Skeletal muscle tissue (tissue), 4 donors: ENCODE data around the gene IL1F10. TPM values are rescaled to one million over a fixed set of nuclear protein-coding genes. Genes with fewer than 3 reads are reported as not detected.

Experiments used
- H3K27ac ChIP-seq: one replicate; pipeline ENCODE4 v1.7.0; 2013; ENCODE audit warnings: mild to moderate bottlenecking, low read depth, low read length, inconsistent platforms
- H3K27me3 ChIP-seq, 3 donors: one replicate each; pipeline ENCODE4 v1.7.0; 2013; ENCODE audit warnings: low read length in 3 of 3; ENCODE audit not compliant: control insufficient read depth in 3 of 3, insufficient read depth in 3 of 3
- H3K36me3 ChIP-seq, 3 donors: one replicate each; pipeline ENCODE4 v1.7.0; 2013; ENCODE audit warnings: low read length in 3 of 3; ENCODE audit not compliant: control insufficient read depth in 3 of 3, insufficient read depth in 3 of 3
- H3K4me1 ChIP-seq, 3 donors: one replicate each; pipeline ENCODE4 v1.7.0; 2013; ENCODE audit warnings: low read length in 3 of 3, mild to moderate bottlenecking in 3 of 3; ENCODE audit not compliant: control insufficient read depth in 3 of 3, insufficient read depth in 3 of 3
- H3K4me3 ChIP-seq, 3 donors: one replicate each; pipeline ENCODE4 v1.7.0; 2013; ENCODE audit warnings: low read length in 3 of 3
- H3K9ac ChIP-seq, 3 donors: one replicate each; pipeline ENCODE4 v1.7.0; 2013; ENCODE audit warnings: low read length in 3 of 3, mild to moderate bottlenecking in 3 of 3, moderate library complexity in 2 of 3, low read depth in 1 of 3
- H3K9me3 ChIP-seq, 3 donors: one replicate each; pipeline ENCODE4 v1.7.0; 2013; ENCODE audit warnings: low read length in 3 of 3; ENCODE audit not compliant: control insufficient read depth in 3 of 3
- total RNA-seq: library from RNA; depleted of rRNA; stranded (reverse); fragments of >200 nt; gene quantifications from one replicate; pipeline ENCODE4 v1.2.3, GENCODE V29; 2014
- donor health status: Osteomylitis.

Gene IL1F10
- total RNA-seq, 1 donor from 2014 or later = not detected

GRCh38 chr2:113116100-113116958 is 48.6 kb downstream of the IL1F10 start:
- Histone ChIP-seq H3K4me1 (no peaks in the 10 kb centered on the region), H3K27ac (no peak overlapping the region), H3K9me3 (no peaks in the 10 kb centered on the region), H3K27me3 (peaks cover 0 to 4% (median under 1%) of the 10 kb centered on the region in 3 donors), H3K9ac (no peak overlapping the region), H3K36me3 (no peaks in the 10 kb centered on the region), H3K4me3 (no peak overlapping the region)

GRCh38 chr2:113117541-113118262 is 49.9 kb downstream of the IL1F10 start:
- H3K9me3 ChIP-seq = no peaks in the 10 kb centered on the region
- no peaks in the 10 kb centered on the region for H3K36me3 ChIP-seq
- H3K4me1 ChIP-seq = no peaks in the 10 kb centered on the region
- H3K27ac ChIP-seq = no peak overlapping the region
- no peak overlapping the region for H3K9ac ChIP-seq
- H3K4me3 ChIP-seq = no peak overlapping the region
- peaks cover 0 to 4% (median 3%) of the 10 kb centered on the region in 3 donors for H3K27me3 ChIP-seq

GRCh38 chr2:113118263-113118657 is 50.5 kb downstream of the IL1F10 start:
- no peak overlapping the region for H3K9ac ChIP-seq
- no peaks in the 10 kb centered on the region for H3K36me3 ChIP-seq
- H3K27ac ChIP-seq = no peak overlapping the region
- no peaks in the 10 kb centered on the region for H3K4me1 ChIP-seq
- peaks cover 0 to 4% (median 3%) of the 10 kb centered on the region in 3 donors for H3K27me3 ChIP-seq
- no peak overlapping the region for H3K4me3 ChIP-seq
- no peaks in the 10 kb centered on the region for H3K9me3 ChIP-seq

GRCh38 chr2:113119111-113119510 is 51.3 kb downstream of the IL1F10 start:
- H3K9me3 ChIP-seq = no peaks in the 10 kb centered on the region
- H3K9ac ChIP-seq = no peak overlapping the region
- no peaks in the 10 kb centered on the region for H3K4me1 ChIP-seq
- peaks cover 0 to 4% (median 3%) of the 10 kb centered on the region in 3 donors for H3K27me3 ChIP-seq
- no peak overlapping the region for H3K27ac ChIP-seq
- no peaks in the 10 kb centered on the region for H3K36me3 ChIP-seq
- no peak overlapping the region for H3K4me3 ChIP-seq

- no peak overlapping the region for H3K4me3 ChIP-seq
- no peaks in the 10 kb centered on the region for H3K36me3 ChIP-seq
- peaks cover 0 to 8% (median 7%) of the 10 kb centered on the region in 3 donors for H3K4me1 ChIP-seq
- no peaks in the 10 kb centered on the region for H3K9me3 ChIP-seq
- H3K9ac ChIP-seq = no peak overlapping the region
- H3K27ac ChIP-seq = no peak overlapping the region
- peaks cover 0 to 3% (median 0%) of the 10 kb centered on the region in 3 donors for H3K27me3 ChIP-seq
Observed at GRCh38 chr2:113120861-113121260, 53.1 kb downstream of the IL1F10 start.

- H3K27ac ChIP-seq = no peak overlapping the region
- H3K4me1 ChIP-seq = peaks cover 0 to 8% (median 7%) of the 10 kb centered on the region in 3 donors
- H3K36me3 ChIP-seq = no peaks in the 10 kb centered on the region
- peaks cover 0 to 3% (median 0%) of the 10 kb centered on the region in 3 donors for H3K27me3 ChIP-seq
- H3K9ac ChIP-seq = no peak overlapping the region
- no peaks in the 10 kb centered on the region for H3K9me3 ChIP-seq
- no peak overlapping the region for H3K4me3 ChIP-seq
Observed at GRCh38 chr2:113122364-113122763, 54.6 kb downstream of the IL1F10 start.

GRCh38 chr2:113123726-113124125 is 56.0 kb downstream of the IL1F10 start:
- no peaks in the 10 kb centered on the region for H3K9me3 ChIP-seq
- H3K36me3 ChIP-seq = no peaks in the 10 kb centered on the region
- no peak overlapping the region for H3K27ac ChIP-seq
- peaks cover 0 to 8% (median 7%) of the 10 kb centered on the region in 3 donors for H3K4me1 ChIP-seq
- H3K27me3 ChIP-seq = peaks cover 0 to 3% (median 0%) of the 10 kb centered on the region in 3 donors
- no peak overlapping the region for H3K9ac ChIP-seq
- no peak overlapping the region for H3K4me3 ChIP-seq

- Histone ChIP-seq H3K4me3 (peak overlapping the region in 1 of 3 donors; percentile 14), H3K9me3 (no peaks in the 10 kb centered on the region), H3K4me1 (peaks cover 0 to 8% (median 7%) of the 10 kb centered on the region in 3 donors), H3K27ac (no peak overlapping the region), H3K36me3 (no peaks in the 10 kb centered on the region), H3K9ac (no peak overlapping the region), H3K27me3 (peaks cover 0 to 3% (median 0%) of the 10 kb centered on the region in 3 donors)
Observed at GRCh38 chr2:113124181-113124961, 56.6 kb downstream of the IL1F10 start.
